ENCODE data around the gene CEP20. TPM values are rescaled to one million over a fixed set of nuclear protein-coding genes. Genes with fewer than 3 reads are reported as not detected.
"Not testable (repeated sequence)": the region's sequence is repeated elsewhere in the genome, so short reads cannot be mapped to it uniquely, and the experiment has no call there.

The CEP20 gene
- polyA plus RNA-seq, 4 donors = 32.4 to 41.9 (median 38.3) TPM

GRCh38 chr16:15864939-15865338 is 23.5 kb downstream of the CEP20 start:
- DNase-seq (ENCODE audit: low read depth in 4 of 4, low spot score in 2 of 4) = no peak

- DNase-seq (ENCODE audit: low read depth in 4 of 4, low spot score in 2 of 4) = no peak
Observed at GRCh38 chr16:15861996-15862395, 26.4 kb downstream of the CEP20 start.

- DNase-seq (ENCODE audit: low read depth in 4 of 4, low spot score in 2 of 4) = no peak
Observed at GRCh38 chr16:15858921-15859668, 29.3 kb downstream of the CEP20 start.

GRCh38 chr16:15857724-15858560 is 30.5 kb downstream of the CEP20 start:
- no peak for DNase-seq (ENCODE audit: low read depth in 4 of 4, low spot score in 2 of 4)

GRCh38 chr16:15856901-15857698 is 31.3 kb downstream of the CEP20 start, which contains the start of gene MYH11:
Gene MYH11, minus strand, starts transcription at chr16:15857028. Its CDS starts 18,776 bp downstream, at chr16:15838252.
- no peak for DNase-seq (ENCODE audit: low read depth in 4 of 4, low spot score in 2 of 4)

- DNase-seq (ENCODE audit: low read depth in 4 of 4, low spot score in 2 of 4) = no peak
Observed at GRCh38 chr16:15856182-15856581, 32.2 kb downstream of the CEP20 start.

GRCh38 chr16:15855704-15856003 is 32.7 kb downstream of the CEP20 start:
- DNase-seq (ENCODE audit: low read depth in 4 of 4, low spot score in 2 of 4) = no peak

GRCh38 chr16:15854906-15855703 is 33.3 kb downstream of the CEP20 start:
- DNase-seq (ENCODE audit: low read depth in 4 of 4, low spot score in 2 of 4) = no peak

- DNase-seq (ENCODE audit: low read depth in 4 of 4, low spot score in 2 of 4) = no peak
Observed at GRCh38 chr16:15854061-15854460, 34.3 kb downstream of the CEP20 start.

- DNase-seq (ENCODE audit: low read depth in 4 of 4, low spot score in 2 of 4) = no peak
Observed at GRCh38 chr16:15853021-15853420, 35.4 kb downstream of the CEP20 start.

GRCh38 chr16:15850555-15850954 is 37.8 kb downstream of the CEP20 start:
- DNase-seq (ENCODE audit: low read depth in 4 of 4, low spot score in 2 of 4) = not testable (repeated sequence)

GRCh38 chr16:15849209-15849981 is 39.0 kb downstream of the CEP20 start:
- DNase-seq (ENCODE audit: low read depth in 4 of 4, low spot score in 2 of 4) = no peak

- DNase-seq (ENCODE audit: low read depth in 4 of 4, low spot score in 2 of 4) = no peak
Observed at GRCh38 chr16:15847611-15848175, 40.7 kb downstream of the CEP20 start.

GRCh38 chr16:15846510-15846909 is 41.9 kb downstream of the CEP20 start:
- DNase-seq (ENCODE audit: low read depth in 4 of 4, low spot score in 2 of 4) = no peak

GRCh38 chr16:15843635-15844279 is 44.6 kb downstream of the CEP20 start:
- DNase-seq (ENCODE audit: low read depth in 4 of 4, low spot score in 2 of 4) = no peak

GRCh38 chr16:15839204-15839603 is 49.2 kb downstream of the CEP20 start:
- DNase-seq (ENCODE audit: low read depth in 4 of 4, low spot score in 2 of 4) = not testable (repeated sequence)

GRCh38 chr16:15837761-15838160 is 50.6 kb downstream of the CEP20 start:
- DNase-seq (ENCODE audit: low read depth in 4 of 4, low spot score in 2 of 4) = no peak

- DNase-seq (ENCODE audit: low read depth in 4 of 4, low spot score in 2 of 4) = no peak
Observed at GRCh38 chr16:15836965-15837611, 51.3 kb downstream of the CEP20 start.

Measured in left renal cortex interstitium (tissue), 4 donors.